SK-N-MC (cell line): ENCODE data around the gene IQSEC1.
"Not testable (repeated sequence)": the region's sequence is repeated elsewhere in the genome, so short reads cannot be mapped to it uniquely, and the experiment has no call there.

Source experiments
- DNase-seq: peaks from one replicate; pipeline ENCODE4 v3.0.0-alpha.2; 2011; ENCODE audit warnings: low read depth, low spot score
- H3K27ac ChIP-seq: fragments of 200-600 bp; sonication (generic); 2 replicates; pipeline ENCODE4 v1.5.1; 2016; ENCODE audit warnings: mixed run types
- H3K36me3 ChIP-seq: fragments of 200-600 bp; sonication (generic); 2 replicates; pipeline ENCODE4 v1.6.1; 2017; ENCODE audit warnings: antibody characterized with exemption, low read length, mixed read lengths; ENCODE audit not compliant: insufficient read depth
- H3K4me3 ChIP-seq: fragments of 200-600 bp; sonication (generic); 2 replicates; pipeline ENCODE4 v1.5.1; 2016
- H3K9ac ChIP-seq: fragments of 200-600 bp; sonication (generic); 2 replicates; pipeline ENCODE4 v1.8.0; 2017; ENCODE audit warnings: mixed run types, mixed read lengths; ENCODE audit not compliant: insufficient read length
- H3K9me3 ChIP-seq: fragments of 200-600 bp; sonication (generic); 2 replicates; pipeline ENCODE4 v1.6.1; 2017; ENCODE audit warnings: low read depth, mild to moderate bottlenecking, antibody characterized with exemption, low read length, moderate library complexity, mixed read lengths
- EZH2 ChIP-seq: fragments of 200-600 bp; sonication (generic); IDR thresholded peaks from one replicate; pipeline ENCODE4 v1.6.1; 2017; ENCODE audit warnings: antibody characterized with exemption
- FOXP2 ChIP-seq: optimal IDR thresholded peaks from 2 replicates; pipeline ENCODE3; 2011; ENCODE audit warnings: mild to moderate bottlenecking, moderate library complexity; ENCODE audit not compliant: insufficient read depth; ENCODE audit errors: extremely low read length, control extremely low read depth
- POLR2AphosphoS5 ChIP-seq: IDR thresholded peaks from 2 replicates; pipeline ENCODE4 v1.6.1; 2012; ENCODE audit warnings: mild to moderate bottlenecking, low read depth, low read length, borderline replicate concordance

IQSEC1 gene

GRCh38 chr3:12886736-12887135, 186.5 kb downstream of the IQSEC1 start:
- Histone ChIP-seq H3K27ac (no peak overlapping the region), H3K4me3 (no peak overlapping the region), H3K36me3 (no peaks in the 10 kb centered on the region), H3K9me3 (no peaks in the 10 kb centered on the region), H3K9ac (no peak overlapping the region)
- no peak for DNase-seq
- TF ChIP-seq POLR2AphosphoS5 (no peak), EZH2 (no peak), FOXP2 (no peak)

- Histone ChIP-seq H3K27ac (no peak overlapping the region), H3K9me3 (no peaks in the 10 kb centered on the region), H3K36me3 (no peaks in the 10 kb centered on the region), H3K9ac (no peak overlapping the region), H3K4me3 (no peak overlapping the region)
- DNase-seq, result no peak
- TF ChIP-seq FOXP2 (no peak), EZH2 (no peak), POLR2AphosphoS5 (no peak)
These were observed 187.0 kb downstream of the IQSEC1 start for GRCh38 chr3:12886106-12886679.

- Histone ChIP-seq H3K9me3 (no peaks in the 10 kb centered on the region), H3K27ac (no peak overlapping the region), H3K4me3 (no peak overlapping the region), H3K36me3 (no peaks in the 10 kb centered on the region), H3K9ac (no peak overlapping the region)
- no peak for DNase-seq
- TF ChIP-seq FOXP2, result no peak
- TF ChIP-seq POLR2AphosphoS5, result no peak
- TF ChIP-seq EZH2, result no peak
These were observed 187.7 kb downstream of the IQSEC1 start for GRCh38 chr3:12885583-12885930.

GRCh38 chr3:12884790-12885582, 188.2 kb downstream of the IQSEC1 start:
- no peaks in the 10 kb centered on the region for H3K36me3 ChIP-seq
- TF ChIP-seq POLR2AphosphoS5 (no peak), EZH2 (no peak), FOXP2 (no peak)
- no peaks in the 10 kb centered on the region for H3K9me3 ChIP-seq
- H3K27ac ChIP-seq, result no peak overlapping the region
- no peak for DNase-seq
- H3K4me3 ChIP-seq, result no peak overlapping the region
- no peak overlapping the region for H3K9ac ChIP-seq

- Histone ChIP-seq H3K27ac (no peak overlapping the region), H3K36me3 (no peaks in the 10 kb centered on the region), H3K4me3 (no peak overlapping the region), H3K9ac (no peak overlapping the region), H3K9me3 (no peaks in the 10 kb centered on the region)
- no peak for TF ChIP-seq FOXP2
- no peak for TF ChIP-seq EZH2
- TF ChIP-seq POLR2AphosphoS5, result no peak
- no peak for DNase-seq
These were observed 189.0 kb downstream of the IQSEC1 start for GRCh38 chr3:12884186-12884680.

GRCh38 chr3:12882336-12883310, 190.6 kb downstream of the IQSEC1 start:
- H3K4me3 ChIP-seq, result no peak overlapping the region
- H3K9me3 ChIP-seq, result no peaks in the 10 kb centered on the region
- DNase-seq, result no peak
- TF ChIP-seq POLR2AphosphoS5, result no peak
- no peak for TF ChIP-seq FOXP2
- TF ChIP-seq EZH2, result no peak
- no peaks in the 10 kb centered on the region for H3K36me3 ChIP-seq
- H3K9ac ChIP-seq, result no peak overlapping the region
- no peak overlapping the region for H3K27ac ChIP-seq

- DNase-seq, H3K9ac ChIP-seq, H3K4me3 ChIP-seq, H3K27ac ChIP-seq, H3K9me3 ChIP-seq, H3K36me3 ChIP-seq: not testable (repeated sequence)
These were observed 191.4 kb downstream of the IQSEC1 start for GRCh38 chr3:12881858-12882257.

- Histone ChIP-seq H3K9me3 (no peaks in the 10 kb centered on the region), H3K9ac (no peak overlapping the region), H3K4me3 (no peak overlapping the region), H3K36me3 (no peaks in the 10 kb centered on the region), H3K27ac (no peak overlapping the region)
- TF ChIP-seq POLR2AphosphoS5, result no peak
- no peak for TF ChIP-seq EZH2
- no peak for TF ChIP-seq FOXP2
- DNase-seq, result no peak
These were observed 193.9 kb downstream of the IQSEC1 start for GRCh38 chr3:12879191-12879815.

- not testable (repeated sequence) for H3K4me3 ChIP-seq, H3K9ac ChIP-seq, DNase-seq, H3K36me3 ChIP-seq, H3K27ac ChIP-seq, H3K9me3 ChIP-seq
These were observed 194.5 kb downstream of the IQSEC1 start for GRCh38 chr3:12878758-12879157.
